Dermis microvascular lymphatic vessel endothelial cell (primary cell): ENCODE measurements around the gene SMOC2. TPM values are rescaled to one million over a fixed set of nuclear protein-coding genes. Genes with fewer than 3 reads are reported as not detected.
"Not testable (repeated sequence)": the region's sequence is repeated elsewhere in the genome, so short reads cannot be mapped to it uniquely, and the experiment has no call there.

Experiments used
- DNase-seq, 2 donors: peaks; one replicate each; pipeline versions ENCODE4 v3.0.0 to v3.0.0-alpha.2; 2010; ENCODE audit warnings: low read depth in 2 of 2
- total RNA-seq: library from RNA; depleted of rRNA; stranded (reverse); fragments of >200 nt; gene quantifications from 2 replicates; pipeline ENCODE4 v1.2.1, GENCODE V29; 2014

SMOC2 gene
- total RNA-seq, 1 donor from 2014 or later: not detected

DNA sequence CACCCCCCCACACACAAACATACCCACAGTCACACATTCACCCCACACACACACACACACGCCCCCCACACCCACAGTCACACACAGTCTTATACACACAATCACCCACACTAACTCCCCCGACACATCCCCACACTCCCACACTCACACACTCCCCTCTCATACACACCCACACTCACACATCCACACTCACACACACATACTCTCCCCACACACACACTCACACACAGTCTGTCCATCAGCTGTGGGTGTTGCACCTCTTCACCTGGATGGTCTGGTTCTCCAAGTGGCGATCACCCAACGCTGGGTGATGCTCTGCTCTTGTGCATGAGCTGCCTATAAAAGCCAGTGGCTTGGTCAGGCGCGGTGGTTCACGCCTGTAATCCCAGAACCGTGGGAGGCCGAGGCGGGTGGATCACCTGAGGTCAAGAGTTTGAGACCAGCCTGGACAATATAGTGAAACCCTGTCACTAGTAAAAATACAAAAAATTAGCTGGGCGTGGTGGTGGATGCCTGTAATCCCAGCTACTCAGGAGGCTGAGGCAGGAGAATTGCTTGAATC lies 158.9 kb downstream of the SMOC2 start:
- DNase-seq: no peak

DNA sequence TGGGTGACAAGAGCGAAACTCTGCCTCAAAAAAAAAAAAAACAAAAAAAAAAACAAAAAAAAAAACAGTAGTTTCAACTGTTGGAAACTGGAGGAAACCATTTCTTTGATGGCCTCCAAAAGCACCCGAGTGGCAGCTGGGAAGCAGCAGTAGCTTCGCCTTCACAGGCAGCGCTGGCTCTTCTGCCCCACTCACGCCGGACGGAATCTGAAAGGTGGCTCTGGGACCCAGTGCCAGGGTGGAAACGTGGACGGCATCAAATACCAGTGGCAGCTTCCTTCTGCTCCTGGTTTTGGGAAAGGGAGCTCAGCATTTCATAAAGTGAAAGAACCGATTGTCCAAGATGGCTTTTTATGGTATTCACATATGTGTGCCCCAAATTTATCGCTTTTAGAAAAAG lies 159.4 kb downstream of the SMOC2 start:
- no peak for DNase-seq

DNA sequence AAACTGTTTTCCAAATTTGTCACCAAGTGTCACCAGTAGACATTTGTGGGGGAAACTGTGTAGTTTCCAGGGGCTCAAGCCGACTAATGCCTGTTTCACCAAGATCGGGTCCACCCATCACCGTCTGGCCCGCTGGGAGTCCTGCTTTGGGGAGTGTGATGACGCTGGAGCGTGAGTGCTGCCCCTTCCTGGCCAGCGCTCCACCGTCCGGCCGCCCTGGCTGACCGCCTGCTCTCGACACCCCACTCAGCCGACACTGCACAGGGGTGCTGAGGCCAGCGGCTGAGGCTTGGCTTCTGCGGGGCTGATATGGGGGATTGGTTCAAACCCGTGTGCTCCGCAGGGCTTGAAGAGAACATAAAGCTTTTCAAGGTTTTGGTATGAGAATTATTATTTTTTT lies 160.1 kb downstream of the SMOC2 start:
- no peak for DNase-seq

DNA sequence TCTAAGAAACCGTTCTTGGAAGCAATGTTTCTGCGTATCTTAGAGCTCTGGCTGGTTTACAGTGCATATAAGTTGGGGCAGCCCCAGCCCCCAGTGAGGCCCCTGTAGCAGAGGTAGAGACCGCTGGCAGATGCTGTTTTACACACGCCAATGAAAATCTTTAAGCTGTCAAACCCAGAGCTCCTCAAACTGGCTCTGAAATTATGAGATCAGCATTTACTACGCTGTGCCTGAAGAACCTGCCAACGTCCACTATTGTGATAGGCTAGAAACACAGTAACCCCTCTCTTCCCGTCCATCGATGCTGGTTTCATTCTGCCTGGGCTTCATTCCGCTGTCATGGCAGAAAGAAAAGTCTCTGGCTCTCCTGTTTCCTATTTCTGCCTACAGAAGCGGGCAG lies 160.6 kb downstream of the SMOC2 start:
- no peak for DNase-seq

DNA sequence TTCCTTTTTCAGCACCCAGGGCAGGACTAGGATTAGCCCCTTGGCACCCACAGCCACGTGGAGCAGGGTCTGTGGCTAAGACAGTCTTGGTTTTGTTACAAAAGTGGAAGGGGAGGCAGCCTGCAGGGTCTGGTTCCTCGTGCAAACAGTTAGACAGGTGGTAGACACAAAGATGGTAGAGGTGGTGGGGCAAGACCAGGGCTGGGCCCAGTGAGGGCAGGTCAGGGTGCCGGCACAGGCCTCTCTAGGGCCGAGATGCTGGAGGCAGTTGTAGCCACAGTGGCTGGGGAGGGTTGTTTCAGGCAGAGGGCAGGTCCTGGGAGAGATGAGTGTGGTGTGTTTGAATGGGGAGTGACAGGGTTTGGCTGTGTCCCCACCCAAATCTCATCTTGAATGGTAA lies 161.6 kb downstream of the SMOC2 start:
- DNase-seq: no peak

DNA sequence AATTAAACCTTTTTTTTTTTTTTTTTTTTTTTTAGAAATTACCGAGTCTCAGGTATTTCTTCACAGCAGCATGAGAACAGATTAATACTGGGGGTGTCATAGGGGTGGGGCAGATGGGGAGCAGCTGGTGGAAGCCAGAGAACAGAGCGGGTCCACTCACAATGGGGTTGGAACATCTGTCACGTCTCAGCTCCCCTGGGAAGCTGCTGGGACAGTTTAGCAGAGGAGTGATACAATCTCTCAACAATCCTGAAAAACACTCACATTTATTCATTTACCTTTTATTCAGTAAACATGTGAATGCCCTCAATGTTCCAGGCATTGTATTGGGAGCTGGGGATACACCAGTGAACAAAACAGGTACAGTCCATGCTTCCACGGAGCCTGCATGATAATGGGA lies 162.2 kb downstream of the SMOC2 start:
- DNase-seq: no peak

DNA sequence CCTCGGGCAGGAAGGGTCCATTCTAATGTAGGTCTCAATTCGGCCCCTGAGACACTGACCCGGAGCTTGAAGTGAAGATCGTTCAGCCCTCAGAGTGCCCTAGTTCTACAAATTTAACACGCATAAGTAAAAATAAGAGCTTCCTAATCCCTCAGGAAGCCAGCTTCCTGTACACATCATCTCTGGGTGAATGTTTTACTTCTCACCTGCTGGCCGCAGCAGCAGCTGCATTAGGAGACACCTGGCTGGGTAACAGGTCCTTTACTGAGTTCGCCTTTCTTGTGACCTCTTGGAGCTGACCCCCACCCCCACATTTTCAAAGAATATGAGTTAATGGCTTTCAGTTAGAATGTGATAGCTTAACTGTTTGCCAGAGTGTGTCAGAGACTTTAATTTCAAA lies 165.0 kb downstream of the SMOC2 start:
- no peak for DNase-seq

DNA sequence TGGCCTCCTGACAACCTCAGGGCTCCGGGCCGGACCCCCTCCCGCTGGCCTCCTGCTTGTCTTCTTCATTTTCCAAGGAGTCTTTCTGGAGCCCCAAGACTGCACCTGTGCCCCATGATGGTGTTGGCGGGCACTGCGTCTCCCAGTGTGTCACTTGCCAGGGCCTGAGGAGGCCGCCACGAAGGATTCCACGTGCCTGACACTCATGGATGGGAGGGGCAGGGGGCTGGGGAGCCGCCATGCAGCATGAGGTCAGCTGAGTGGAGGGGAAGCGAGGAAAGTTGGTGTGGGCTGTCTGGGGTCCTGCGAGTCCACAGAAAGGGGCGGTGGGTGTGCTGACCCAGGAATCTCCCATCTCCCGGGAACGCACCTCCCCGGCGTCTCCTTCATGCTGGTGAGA lies 165.7 kb downstream of the SMOC2 start:
- DNase-seq: no peak

DNA sequence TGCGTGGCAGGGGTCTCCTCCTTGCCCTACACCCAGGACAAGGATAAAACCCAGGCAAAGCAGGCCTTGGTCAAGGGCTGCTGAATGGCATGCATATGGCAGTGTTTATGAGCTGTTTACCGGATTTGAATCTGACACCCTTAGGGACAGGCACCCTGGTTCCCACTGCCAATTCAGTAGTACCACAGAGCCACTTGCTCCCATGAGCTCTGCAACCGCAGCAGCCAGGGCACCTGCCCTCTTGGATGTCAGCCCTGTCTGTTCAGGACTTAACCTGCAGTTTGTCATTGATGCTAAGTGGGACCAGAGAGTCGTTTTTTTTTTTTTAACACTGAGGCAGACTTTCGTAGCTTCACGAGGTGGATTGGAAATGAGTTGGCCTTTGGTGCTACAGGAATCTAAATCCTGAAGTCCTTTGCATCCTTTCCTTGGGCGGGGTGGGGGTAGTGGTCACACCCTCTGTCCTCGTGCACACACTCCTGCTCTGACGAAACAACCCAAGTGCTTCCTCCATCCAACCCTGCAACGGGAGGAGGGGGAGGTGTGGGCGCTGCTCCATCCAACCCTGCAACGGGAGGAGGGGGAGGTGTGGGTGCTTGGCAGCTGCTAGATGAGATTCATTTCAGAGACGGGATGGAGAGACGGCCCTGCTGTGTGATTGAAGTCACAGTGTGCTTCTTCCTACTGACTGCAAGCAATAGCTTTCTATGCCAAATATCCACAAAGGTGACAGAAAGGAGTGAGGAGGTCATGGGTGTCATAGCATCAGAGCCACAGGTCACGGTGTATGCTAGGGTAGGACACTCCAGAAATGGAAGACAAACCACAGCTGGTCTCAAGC lies 166.5 kb downstream of the SMOC2 start:
- DNase-seq: no peak

DNA sequence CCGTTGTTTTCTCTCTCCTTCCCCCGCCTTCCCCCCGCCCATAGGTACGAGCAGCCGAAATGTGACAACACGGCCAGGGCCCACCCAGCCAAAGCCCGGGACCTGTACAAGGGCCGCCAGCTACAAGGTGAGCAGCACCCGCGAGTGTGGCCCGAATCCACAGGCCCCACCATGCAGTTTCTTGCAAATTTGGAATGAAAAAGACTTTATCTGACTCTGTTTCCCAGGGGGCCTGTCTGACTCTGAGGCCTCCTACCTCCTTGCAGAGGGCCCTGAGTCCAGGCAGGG lies 167.1 kb downstream of the SMOC2 start:
- DNase-seq: no peak

DNA sequence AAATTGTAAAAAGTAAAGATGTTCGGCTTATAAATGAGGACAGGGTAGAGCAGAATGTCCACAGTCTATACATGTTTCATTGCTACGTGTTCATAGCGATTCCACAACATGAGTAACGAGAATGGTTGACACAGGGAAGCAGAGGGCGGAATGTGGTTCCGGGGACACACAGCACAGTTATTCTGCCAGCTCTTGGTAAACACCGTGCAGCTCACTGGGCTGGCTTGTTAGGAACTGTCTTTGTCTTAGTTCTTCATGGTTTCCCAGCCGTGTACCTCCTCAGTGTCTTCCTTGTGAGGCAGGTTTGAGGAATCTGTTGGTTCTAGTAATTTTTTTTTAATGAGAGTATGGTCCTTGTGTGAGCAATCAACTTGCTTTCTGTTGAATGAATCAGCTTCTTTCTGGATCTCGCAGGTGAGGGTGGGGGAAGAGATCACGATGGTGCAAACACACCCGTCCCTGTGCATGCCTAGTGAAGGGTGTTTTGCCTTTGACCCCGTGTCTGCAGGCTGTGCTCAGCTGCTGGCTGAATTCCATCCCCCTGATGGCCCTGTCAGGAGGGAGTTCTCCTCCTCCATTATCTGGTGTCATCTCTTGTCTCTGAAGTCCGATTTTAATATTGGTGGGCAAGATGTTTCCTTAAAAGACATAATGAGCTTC lies 168.2 kb downstream of the SMOC2 start:
- no peak for DNase-seq

DNA sequence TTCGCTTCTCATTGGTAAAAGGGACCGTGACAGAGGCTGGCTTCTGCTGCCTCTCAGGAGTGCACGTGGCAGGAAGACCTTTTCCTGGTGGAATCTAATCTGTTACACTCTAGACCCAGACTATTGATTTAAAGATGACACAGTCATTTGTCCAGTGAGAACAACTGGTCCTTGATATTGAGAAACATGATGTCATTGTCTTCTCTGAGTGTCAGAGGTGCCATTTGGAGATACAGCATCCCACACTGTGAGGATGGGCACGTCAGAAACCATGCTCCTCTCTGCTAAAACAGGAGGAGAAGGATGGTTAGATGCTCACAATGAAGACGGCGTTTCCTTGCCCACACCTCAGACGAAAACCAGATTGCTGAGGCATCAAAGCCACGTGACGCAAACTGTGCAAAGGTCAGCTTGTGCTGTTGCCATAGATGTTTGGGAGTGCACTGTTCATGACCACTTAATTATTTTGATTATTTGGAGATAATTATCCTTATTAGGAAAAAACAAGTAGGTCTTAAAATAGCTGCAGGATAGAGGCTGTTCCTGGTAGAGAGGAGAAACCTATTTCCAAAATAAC lies 169.0 kb downstream of the SMOC2 start:
- DNase-seq: no peak

DNA sequence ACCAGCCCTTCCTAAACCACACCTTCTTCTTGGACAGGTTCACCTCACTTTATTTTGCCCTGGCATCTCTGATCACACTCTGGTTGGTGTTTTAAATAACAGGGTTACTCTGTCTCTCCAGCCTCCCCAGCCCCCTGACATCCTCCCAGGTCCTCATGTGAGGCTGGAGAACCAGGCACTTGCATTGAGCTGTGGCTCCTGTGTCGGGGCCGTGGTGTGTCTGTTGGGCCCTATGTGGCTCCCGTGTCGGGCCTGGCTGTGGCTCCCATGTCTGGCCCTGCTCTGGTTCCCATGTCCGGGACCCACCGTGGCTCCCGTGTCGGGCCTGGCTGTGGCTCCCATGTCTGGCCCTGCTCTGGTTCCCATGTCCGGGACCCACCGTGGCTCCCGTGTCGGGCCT lies 170.0 kb downstream of the SMOC2 start:
- not testable (repeated sequence) for DNase-seq

DNA sequence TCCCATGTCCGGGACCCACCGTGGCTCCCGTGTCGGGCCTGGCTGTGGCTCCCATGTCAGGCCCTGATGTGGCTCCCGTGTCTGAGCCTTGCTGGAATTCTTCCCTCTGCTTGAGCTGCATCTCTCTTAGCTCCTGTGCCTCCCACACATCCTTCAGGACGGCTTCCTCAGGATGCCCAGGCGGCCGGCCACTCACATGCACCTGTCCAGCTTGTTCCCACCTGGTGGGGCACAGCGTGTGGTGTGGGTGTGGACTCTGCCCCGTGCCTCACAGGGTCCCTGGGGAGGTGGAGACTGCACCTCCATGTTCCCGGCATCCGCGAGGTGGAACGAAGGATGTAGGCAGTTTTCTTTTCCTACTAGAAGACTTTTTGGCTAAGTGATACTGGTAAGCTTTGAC lies 170.7 kb downstream of the SMOC2 start:
- no peak for DNase-seq

DNA sequence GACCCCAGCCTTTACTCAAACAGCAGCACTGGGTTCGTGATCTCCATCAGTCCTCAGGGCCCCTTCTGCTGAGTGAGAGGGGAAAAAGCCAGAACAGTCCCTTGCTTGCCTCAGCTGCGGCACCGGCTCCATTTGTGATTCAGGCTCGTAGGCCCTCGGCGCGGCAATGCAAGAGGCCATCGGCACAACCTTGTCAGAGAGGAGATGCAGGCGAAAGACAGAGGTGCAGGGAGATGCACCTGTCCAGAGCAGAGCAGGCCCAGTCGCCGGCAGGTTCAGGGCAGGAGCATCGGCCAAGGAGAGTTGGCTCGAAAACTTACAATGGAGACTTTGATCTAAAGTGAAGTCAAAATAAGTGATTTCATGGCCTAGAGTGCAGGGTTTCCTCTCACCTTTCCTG lies 171.6 kb downstream of the SMOC2 start:
- DNase-seq: no peak

DNA sequence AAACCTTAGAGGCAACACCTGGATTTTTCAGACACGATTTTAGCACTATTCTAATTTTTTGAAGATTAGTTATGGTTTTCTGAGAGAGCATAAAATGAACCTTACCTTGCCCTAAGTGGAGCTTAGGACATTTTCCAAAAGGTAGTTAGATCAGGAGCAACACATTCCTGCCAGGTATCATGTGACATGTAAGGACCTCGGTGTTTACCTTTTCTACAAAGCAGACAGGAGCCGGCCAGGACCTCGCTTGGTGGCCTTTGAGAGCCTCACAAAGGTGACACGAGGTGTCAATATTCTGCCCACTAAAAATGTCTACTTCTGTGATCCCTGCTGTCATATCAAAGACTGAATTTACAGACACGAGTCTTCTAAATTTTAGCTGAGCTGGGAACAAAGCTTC lies 174.9 kb downstream of the SMOC2 start:
- DNase-seq: no peak

DNA sequence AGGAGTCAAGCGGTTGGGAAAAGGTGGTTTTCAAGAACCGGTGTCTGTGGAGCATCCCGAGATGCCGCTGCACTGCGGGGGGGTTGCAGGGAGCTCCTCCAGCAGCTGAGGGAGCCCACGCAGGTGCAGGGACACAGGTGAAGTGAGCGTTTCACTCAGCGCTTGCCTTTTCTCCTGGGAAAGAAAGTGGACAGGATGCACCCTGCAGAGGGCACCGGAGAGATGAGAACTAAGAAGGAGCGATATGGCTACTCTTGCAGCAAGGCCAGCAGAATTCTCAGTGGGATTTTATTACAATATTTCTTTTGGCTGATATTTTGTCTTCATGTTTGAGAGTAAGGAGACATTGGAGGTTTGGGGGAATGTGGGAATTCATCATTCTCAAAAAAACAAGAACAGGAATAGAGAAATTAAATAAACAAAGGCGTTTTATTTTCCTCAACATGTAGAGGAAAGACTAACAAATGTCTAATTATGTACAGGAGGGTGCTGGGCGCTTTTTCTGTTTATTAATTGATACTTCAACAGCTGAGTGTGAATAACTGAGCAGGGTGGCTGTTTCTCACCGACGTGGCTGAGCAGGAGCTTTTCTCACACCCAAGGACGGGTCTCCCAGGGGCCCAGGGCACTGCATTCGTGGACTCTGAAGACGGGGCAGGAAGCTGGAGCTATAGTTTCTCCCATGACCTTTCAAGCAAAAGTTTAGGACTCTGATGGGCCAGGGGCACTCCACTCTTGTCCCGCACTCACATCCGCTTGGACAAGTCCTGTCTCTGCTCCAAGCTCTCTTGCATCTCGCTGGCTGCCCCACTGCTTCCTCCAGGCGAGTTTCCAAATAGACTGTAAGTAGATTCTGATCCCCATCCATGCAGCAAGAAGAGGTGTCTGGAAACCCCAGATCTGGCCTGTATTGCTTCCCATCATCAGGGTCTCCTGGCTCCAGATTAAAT lies 176.1 kb downstream of the SMOC2 start:
- no peak for DNase-seq

DNA sequence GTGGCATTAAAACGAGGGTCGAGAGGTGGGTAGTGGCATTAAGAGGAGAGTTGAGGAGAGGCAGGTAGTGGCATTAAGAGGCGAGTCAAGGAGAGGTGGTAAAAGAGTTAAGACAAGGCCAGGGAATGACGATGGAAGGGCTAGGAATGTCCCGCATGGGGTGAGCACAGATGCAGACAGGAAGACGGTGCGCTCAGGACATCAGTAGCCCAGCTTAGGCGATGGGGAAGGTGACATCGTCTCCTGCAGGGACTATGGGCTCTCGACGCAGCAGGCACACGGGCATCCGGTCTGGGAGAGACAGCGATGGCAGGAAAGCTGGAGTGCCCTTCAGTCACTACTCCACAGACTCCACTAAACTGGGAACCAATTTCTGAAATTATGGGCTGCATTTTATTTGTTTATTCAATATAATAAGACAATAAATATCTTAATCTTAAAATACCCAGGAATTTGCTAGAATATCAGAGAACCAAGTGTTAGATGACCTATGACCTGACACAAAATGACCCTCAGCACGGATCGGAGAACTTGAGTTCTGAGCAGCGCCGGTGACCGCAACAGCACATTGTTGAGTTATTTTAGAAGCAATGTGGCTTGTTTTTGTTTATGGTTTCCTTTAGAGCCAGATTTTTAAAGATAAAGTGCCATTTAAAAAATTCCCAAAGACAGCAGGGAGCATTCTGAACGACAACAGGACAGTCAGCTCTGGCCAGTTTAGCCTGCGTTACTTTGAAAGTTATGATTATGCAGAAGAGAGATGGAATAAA lies 177.7 kb downstream of the SMOC2 start:
- no peak for DNase-seq

DNA sequence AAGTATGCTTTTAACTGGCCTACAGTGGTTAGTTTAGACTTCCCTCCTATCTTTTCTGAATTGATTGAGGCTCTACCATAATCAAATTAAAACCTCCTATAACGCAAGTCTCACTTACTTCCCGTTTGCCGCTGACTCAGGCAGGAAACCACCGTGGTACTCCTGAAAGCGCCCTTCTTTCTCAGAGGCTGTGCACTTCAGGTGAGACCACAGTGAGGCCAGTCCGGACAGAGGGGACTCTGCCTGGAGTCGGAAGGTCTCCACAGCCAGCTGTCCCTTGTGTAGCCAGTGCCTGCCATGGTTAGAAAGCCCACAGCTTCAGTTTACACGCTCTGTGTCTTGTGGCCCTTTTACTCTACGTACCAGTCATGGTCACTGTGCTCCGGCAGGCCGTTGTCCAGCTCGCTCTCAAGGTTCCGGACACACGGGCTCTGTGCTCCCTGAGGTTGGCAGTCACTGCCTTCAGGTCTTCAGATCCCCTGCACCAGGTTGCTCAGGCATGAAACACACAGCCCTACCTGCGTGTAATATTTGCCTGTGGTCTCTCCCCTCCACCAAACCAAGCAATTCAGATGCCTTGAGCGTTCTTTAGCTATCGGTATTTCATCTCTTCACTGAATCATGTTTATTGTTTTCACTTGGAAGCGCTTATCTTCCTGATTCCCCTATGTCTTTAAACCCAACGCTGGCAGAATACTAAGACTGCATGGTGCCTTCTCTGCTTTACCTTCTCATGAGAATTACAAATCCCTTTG lies 178.8 kb downstream of the SMOC2 start:
- DNase-seq: no peak

DNA sequence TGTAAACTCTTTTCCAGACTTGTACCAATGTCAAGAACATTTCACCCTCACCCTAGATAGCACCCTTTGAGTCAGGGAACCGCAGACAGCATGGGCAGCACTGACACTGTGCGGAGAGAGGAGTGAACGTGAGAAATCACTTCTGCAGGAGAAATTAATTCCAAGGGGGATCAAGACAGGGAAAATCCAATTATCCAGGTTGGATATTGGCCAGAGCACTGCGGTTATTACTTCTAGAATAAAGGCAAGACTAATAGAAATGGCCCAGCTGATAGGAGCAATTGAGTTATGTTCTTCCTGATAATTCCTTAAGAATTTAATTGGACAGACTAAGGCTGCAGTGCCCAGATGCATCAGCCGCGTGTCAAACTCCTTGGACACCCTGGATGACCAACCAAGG lies 179.6 kb downstream of the SMOC2 start:
- no peak for DNase-seq
